Breast epithelium (tissue), 3 donors: ENCODE data around the gene TSTD1.

Experiments used
- POLR2A ChIP-seq: fragments of 450-650 bp; IDR thresholded peaks from one replicate; pipeline ENCODE4 v1.6.1; 2016; ENCODE audit warnings: antibody characterized with exemption, mild to moderate bottlenecking, moderate library complexity
- TF ChIP-seq, protein P1 (sequence below), 3 donors: fragments of 450-650 bp; IDR thresholded peaks; one replicate each; pipeline ENCODE4 v1.5.1; 2016 to 2017; ENCODE audit warnings: antibody characterized with exemption in 3 of 3, mild to moderate bottlenecking in 3 of 3, moderate library complexity in 3 of 3

DNA sequence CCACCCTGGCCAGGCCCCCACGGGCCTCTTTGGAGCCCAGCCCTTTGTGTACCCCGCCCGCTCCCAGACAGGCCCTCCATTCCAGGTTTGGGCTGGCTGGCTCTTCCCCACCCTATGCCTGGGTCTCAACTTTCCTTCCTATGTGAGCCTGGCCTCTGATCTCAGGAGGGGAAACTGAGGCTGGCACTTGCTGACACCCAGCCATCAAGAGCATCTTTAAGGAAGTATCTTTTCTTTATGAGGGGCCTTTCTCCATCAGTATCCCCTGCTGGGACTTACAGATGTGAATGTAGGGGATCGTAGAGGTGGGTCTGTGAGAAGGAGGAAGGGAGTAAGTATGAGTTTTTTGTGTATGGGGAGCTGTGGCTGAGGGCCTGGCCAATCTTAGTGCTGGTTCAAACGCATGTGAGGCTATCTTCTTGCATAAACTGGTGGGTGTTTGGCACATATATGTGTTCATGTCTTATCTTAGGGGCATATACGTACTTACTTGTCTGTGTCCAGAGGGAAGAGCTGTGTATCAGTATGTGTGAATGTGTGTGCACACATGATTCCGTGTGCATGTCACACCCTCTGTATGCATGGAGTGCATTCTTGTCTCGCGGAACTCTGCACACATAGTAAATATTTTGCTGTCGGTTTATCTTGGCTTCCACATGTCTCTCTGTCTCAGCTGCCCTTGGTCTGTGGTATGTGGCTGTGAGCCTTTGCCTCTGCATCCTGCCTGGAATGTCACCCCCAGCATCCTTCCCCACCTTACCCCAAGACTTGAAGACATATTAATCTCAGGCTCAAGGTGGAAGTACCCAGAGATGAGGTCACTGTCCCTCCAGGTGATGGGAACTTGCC is 45.2 kb upstream of the TSTD1 start:
- TF ChIP-seq, protein P1, sequence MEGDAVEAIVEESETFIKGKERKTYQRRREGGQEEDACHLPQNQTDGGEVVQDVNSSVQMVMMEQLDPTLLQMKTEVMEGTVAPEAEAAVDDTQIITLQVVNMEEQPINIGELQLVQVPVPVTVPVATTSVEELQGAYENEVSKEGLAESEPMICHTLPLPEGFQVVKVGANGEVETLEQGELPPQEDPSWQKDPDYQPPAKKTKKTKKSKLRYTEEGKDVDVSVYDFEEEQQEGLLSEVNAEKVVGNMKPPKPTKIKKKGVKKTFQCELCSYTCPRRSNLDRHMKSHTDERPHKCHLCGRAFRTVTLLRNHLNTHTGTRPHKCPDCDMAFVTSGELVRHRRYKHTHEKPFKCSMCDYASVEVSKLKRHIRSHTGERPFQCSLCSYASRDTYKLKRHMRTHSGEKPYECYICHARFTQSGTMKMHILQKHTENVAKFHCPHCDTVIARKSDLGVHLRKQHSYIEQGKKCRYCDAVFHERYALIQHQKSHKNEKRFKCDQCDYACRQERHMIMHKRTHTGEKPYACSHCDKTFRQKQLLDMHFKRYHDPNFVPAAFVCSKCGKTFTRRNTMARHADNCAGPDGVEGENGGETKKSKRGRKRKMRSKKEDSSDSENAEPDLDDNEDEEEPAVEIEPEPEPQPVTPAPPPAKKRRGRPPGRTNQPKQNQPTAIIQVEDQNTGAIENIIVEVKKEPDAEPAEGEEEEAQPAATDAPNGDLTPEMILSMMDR (IDR thresholded peaks at IDR 0.05): no peak
- no peak for TF ChIP-seq POLR2A
